Renal cortex interstitium (tissue), 11 donors: ENCODE results near the gene ARAF. TPM values are rescaled to one million over a fixed set of nuclear protein-coding genes. Genes with fewer than 3 reads are reported as not detected.
A peak's percentile ranks its signal among the peaks of the same experiment; 100 is the strongest.

Experiments used
- DNase-seq, 11 donors: peaks; one replicate each; pipeline ENCODE4 v3.0.0-alpha.2; 2013; ENCODE audit warnings: low read depth in 9 of 11, low spot score in 4 of 11; ENCODE audit errors: extremely low read depth in 1 of 11
- polyA plus RNA-seq, 3 donors: library from polyadenylated mRNA; unstranded; fragments of 120-200 nt; gene quantifications; one replicate each; pipeline ENCODE4 v1.2.1, GENCODE V29; 2013; ENCODE audit not compliant: insufficient read length in 3 of 3

Gene ARAF
- polyA plus RNA-seq, 3 donors = 56.8 to 70.7 (median 59.7) TPM

- DNase-seq = no peak
These were observed 2.6 kb upstream of the ARAF start for GRCh38 chrX:47558436-47558835.

- no peak for DNase-seq
These were observed 649 bp upstream of the ARAF start for GRCh38 chrX:47560179-47560933.

- no peak for DNase-seq
These were observed 700 bp downstream of the ARAF start for GRCh38 chrX:47561659-47562151.

GRCh38 chrX:47562615-47563243 is 1.7 kb downstream of the ARAF start:
- no peak for DNase-seq

GRCh38 chrX:47563801-47564315 is 2.9 kb downstream of the ARAF start:
- DNase-seq = no peak

DNA sequence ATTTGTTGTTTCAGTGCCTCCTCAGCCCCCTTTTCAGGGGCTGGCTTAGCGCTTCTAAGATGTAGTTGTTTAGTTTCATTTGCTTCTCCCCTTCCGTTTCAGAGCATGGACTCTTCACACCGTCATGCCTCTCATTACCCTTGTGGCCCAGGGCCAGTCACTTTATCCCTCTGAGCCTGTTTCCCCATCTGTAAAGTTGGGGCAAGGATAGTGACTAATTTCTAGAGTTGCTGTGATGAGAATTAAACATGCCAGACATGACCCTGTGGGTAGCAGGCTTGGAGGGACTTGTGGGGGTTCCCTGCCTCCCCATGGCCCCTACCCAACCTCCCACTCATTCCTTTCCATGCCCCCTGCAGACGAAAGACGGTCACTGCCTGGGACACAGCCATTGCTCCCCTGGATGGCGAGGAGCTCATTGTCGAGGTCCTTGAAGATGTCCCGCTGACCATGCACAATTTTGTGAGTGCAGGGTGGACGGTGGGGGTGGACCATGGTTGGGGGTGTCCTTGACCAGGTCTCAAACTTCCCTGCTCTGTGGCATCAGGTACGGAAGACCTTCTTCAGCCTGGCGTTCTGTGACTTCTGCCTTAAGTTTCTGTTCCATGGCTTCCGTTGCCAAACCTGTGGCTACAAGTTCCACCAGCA is 3.6 kb downstream of the ARAF start:
- DNase-seq = no peak

DNA sequence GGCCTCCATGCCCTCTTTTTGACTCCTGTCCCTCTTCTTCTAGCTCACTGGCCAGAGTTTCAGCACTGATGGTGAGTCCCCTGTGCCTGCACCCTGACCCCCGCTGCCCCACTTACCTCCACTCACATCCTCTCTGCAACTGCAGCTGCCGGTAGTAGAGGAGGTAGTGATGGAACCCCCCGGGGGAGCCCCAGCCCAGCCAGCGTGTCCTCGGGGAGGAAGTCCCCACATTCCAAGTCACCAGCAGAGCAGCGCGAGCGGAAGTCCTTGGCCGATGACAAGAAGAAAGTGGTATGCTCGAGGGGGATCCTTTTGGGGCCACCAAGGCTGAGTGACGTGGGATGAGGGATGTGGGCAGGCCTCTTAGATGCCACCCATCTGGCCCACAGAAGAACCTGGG is 5.8 kb downstream of the ARAF start:
- no peak for DNase-seq

- DNase-seq = no peak
These were observed 7.8 kb downstream of the ARAF start for GRCh38 chrX:47568656-47569295.

DNA sequence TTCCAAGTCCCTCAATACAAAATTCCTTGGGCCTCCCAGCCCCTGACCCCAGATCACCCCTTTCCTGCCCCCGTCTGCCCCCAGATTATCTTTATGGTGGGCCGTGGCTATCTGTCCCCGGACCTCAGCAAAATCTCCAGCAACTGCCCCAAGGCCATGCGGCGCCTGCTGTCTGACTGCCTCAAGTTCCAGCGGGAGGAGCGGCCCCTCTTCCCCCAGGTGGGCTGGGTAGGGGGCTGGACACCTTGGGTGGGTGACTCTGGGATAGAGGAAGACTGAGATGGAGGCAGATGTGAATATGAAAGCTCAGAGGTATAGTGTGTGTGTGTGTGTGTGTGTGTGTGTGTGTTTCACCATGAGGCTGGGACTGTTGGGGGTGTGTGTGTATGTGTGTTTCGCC is 9.8 kb downstream of the ARAF start:
- no peak for DNase-seq

- DNase-seq = no peak
These were observed 10.2 kb downstream of the ARAF start for GRCh38 chrX:47571215-47571614.

DNA sequence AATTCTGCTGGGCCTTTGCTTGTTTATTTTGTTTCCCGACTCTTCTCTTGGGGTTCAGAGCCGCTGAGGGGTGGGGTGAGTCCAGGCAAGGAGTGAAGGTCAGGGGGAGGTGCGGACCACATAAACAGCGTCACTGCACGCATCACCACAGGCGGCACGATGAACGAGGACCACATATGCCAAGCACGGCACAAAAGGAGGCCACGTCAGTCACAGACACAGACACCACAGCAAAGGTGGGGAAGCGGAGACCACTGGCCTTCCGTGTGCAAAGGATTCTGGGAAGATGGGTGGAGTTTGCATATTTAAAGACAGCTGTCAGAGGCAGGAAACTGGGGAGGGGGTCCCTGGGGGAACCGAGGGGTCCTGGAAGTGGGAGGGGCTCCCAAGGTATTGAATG is 10.9 kb downstream of the ARAF start:
- no peak for DNase-seq

- DNase-seq = no peak
These were observed 11.9 kb downstream of the ARAF start for GRCh38 chrX:47572773-47573340.

DNA sequence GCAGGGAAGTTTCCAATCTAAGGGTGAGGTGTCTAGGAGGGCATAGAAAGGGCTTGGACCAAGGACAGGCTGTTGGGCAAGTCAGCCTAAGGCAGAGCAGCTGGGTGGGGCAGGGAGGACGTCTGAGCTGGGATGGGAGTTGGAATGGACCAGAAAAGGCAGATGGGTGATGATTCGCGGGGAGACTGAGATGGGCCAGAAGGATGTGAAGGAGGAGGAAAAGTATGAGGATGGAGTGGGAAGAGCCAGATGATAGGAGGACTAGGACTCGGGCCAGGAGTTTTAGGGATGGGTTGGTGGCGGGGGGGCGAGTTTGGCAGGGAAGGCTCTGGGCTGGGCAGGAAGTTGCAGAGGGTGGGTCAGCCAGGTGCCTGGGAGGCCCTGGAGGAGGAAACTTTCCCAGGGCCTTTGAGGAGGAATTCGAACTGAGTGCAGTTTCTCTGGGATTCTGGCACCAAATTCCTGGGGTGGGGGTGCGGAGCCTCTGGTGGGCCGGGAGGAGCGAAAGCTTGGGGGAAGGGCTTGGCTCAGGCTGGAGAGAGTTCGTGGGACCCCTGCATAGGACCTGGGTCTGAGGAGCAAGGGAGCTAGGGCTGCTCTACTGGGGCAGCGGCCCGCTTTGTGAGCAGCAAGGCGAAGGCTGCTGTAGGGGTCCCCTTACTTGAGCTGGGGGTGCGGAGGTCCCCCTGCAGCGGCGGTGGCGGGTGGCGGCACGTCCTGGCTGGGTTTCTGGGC is 12.5 kb downstream of the ARAF start:
- peak in 8 of 11 donors; percentile 24 to 70 (median 56) for DNase-seq

DNA sequence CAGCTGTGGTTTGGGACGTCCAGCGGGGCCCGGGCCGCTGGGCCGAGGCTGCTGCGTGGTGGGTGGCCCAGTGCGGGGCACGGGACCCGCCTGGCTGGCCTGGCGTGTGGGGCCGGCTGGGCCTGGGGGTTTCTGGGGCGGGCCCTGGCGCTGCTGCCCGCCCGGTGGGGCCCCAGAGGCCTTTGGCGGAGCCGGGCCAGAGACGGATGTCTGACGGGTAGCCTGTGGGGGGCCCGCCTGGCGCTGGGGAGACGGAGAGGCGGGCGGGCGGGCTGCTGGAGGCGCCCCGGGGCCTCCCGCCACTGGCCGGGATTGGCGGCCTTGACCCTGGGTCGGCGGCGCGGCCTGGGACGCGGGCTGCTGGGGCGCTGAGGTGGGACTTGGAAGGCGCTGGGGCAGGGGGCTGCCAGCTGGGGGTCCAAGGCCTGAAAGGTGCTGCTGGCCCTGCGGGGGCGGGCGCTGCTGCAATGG is 13.1 kb downstream of the ARAF start:
- DNase-seq = no peak

GRCh38 chrX:47574547-47575301 is 13.7 kb downstream of the ARAF start:
- no peak for DNase-seq

- DNase-seq = no peak
These were observed 15.3 kb downstream of the ARAF start for GRCh38 chrX:47576021-47576898.

GRCh38 chrX:47577424-47577823 is 16.4 kb downstream of the ARAF start:
- DNase-seq = no peak
